GF-D8 (cell line): ENCODE data around the gene PTPRE.
A peak's percentile ranks its signal among the peaks of the same experiment; 100 is the strongest.

Experiments
- DNase-seq: peaks from one replicate; lab custom pipeline; 2025; lab: John Stamatoyannopoulos, UW

PTPRE gene, protein sequence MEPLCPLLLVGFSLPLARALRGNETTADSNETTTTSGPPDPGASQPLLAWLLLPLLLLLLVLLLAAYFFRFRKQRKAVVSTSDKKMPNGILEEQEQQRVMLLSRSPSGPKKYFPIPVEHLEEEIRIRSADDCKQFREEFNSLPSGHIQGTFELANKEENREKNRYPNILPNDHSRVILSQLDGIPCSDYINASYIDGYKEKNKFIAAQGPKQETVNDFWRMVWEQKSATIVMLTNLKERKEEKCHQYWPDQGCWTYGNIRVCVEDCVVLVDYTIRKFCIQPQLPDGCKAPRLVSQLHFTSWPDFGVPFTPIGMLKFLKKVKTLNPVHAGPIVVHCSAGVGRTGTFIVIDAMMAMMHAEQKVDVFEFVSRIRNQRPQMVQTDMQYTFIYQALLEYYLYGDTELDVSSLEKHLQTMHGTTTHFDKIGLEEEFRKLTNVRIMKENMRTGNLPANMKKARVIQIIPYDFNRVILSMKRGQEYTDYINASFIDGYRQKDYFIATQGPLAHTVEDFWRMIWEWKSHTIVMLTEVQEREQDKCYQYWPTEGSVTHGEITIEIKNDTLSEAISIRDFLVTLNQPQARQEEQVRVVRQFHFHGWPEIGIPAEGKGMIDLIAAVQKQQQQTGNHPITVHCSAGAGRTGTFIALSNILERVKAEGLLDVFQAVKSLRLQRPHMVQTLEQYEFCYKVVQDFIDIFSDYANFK

DNA sequence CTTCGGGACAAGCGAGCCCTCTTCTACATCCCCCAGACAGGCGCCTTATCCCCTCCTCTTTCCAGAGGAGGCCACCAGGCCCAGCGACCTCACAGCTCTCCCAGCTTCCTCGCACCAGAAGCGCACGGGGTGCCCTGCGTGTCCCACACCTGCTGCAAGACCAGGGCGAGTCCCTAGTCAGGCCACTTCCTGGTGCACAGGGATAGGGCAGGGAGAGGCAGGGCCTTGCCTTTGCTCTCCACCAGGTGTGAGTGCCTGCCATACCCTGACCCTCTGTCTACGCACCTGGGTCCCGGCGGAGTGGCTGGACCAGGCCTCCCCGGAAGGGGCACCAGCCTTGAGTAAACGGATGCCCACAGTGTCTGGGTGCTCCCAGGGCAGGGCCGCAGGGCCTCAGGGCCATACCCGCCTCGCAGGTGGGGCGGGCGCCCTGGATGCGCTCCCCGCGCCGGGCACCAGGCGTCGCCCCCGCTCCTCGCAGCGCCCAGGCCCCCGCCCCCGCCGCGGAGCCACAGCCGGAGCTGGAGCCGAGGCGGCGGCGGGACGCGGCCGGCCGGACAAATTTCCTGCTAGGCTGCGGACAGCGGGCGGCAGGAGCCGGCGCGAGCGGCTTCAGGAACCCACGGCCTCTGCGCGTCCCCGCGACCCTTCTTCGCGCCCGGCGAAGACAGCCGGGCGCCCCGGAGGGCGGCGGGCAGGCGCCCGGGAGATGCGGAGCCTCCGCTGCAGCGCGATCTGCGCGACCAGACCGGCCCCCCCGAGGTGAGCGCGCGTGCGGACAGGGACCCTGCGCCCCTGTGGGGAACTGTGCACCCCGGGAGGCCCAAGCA is at the start of gene PTPRE:
PTPRE (plus strand) TSS at position 556 of the 830 bp plus-strand sequence. CDS start 133,779 bp downstream, outside the sequence.
- no peak for DNase-seq

DNA sequence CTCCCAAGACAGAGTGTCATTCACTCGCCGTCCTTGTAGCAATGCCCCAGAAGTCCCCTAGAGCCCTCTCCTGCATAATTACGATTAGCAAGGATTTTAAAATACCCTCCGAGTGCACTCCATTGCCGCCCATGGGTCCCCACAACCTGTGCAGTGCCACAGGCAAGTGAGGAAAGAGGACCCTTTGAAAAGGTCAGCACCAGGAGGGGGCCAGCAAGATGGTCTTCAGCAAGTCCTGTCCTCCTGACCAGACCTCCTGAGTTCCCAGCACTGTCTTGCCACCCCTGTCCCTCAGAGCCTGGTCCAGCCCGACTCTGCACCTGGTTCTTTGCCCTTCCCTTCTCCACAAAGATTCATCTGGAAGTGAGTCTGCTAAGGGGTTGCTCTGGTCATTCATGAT is 46.3 kb upstream of the PTPRE start:
- no peak for DNase-seq

DNA sequence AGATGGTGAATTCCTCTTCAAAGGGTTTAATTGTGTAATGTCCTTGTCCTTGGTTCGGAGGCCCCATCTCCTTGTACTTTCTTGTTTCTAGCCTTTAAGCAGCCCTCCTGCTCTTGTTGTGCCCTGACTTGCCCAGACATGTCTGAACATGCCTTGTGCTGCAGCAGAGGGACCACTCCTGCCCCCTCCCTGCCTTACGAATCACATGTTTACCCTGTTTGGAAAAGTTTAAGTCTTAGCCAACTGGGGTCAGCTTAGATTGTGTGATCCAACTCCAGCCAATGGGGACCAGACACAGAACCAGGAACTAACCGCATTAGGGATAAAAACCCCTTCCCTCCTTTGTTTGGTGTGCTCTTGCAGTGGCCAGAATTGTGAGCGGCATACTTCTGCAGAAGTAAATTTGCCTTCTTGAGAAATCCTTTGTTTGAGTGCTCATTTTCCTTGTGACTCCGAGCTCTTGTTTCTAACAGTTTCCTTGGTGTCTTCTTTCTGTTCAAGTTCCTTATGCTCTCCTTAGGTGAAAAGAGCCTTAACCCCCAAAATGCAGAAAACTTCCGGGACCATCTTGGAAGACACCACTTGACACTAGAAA is 43.6 kb upstream of the PTPRE start:
- DNase-seq, result no peak

DNA sequence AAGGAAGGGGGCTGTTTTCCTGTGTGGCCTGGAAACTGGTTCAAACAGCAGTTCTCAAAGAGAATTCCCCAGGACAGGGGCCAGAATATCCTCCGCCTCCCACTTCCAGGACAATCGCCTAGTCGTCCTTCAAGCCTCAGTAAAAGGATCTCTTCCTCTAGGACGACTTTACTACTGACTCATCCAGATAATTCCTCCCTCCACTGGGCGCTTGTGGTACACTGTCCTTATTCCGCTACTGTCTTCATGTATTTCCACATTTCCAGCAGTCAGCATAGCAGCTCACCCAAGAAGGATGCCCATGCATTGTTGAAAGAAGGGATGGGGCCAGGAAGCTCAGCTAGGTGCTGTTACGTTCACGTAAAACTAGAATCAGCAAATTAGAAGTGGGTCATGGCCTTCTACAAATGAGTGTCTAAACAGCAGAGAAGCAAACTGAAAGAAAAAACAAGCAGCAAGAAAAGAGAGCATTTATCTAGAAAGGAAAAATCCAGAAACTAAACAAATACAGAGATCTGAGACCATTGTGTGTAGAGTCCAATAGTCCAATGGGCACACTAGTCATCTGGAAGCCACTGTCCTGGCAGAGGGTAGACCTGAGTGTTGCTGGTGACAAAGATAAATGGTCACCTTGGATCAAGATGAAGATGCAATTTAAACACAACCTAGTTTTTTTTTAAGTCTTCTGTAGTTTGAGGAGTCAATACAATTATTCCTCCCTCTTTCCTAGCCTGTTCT is 40.5 kb upstream of the PTPRE start:
- DNase-seq, result no peak

DNA sequence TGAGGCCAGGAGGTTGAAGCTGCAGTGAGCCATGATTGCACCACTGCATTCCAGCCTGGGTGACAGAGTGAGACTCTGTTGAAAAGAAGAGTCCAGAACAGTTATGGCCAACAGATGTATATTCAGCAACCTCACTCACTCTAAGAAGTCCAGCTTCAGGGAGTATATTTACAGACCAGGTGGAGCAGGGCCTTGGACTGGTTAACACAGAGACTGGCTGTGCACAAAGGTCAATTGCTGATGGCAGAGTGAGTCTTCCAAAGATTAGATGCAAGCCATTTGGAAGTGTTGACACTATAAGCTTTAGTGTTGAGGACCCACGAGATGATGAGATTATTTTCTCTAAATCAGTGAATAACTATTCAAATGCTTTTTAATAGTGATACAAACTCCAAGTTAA is 39.1 kb upstream of the PTPRE start:
- no peak for DNase-seq

DNA sequence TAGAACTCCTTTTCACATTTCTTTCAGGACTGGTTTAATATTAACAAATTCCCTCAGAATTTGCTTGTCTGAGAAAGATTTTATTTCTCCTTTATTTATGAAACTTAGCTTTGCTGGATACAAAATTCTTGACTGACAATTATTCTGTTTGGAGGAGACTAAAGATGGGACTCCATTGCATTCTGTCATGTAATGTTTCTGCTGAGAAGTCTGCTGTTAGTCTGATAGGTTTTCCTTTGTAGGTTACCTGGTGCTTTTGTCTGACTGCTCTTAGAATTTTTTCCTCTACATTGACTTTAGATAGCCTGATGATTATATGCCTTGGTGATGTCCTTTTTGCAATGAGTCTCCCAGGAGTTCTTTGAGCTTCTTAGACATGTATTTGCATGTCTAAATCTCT is 37.6 kb upstream of the PTPRE start:
- no peak for DNase-seq

DNA sequence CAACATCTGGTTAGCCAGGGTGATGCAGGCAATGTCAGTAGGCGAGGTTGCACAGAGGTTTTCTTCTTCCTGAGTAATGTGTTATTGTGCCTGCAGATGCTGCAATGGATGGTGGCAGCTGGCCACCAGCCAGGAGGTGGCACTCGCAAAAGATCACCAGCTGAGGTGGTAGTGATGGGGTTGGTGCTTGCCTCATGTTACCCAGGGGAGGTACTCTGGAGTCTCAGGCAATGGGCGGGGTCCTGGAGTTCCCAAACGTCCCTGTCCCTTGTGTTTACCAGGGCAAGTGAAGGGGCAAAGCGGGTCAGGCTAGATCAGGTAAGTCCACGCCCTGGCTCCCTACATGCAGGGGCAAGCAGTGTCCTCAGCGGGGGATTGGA is 35.3 kb upstream of the PTPRE start:
- no peak for DNase-seq

DNA sequence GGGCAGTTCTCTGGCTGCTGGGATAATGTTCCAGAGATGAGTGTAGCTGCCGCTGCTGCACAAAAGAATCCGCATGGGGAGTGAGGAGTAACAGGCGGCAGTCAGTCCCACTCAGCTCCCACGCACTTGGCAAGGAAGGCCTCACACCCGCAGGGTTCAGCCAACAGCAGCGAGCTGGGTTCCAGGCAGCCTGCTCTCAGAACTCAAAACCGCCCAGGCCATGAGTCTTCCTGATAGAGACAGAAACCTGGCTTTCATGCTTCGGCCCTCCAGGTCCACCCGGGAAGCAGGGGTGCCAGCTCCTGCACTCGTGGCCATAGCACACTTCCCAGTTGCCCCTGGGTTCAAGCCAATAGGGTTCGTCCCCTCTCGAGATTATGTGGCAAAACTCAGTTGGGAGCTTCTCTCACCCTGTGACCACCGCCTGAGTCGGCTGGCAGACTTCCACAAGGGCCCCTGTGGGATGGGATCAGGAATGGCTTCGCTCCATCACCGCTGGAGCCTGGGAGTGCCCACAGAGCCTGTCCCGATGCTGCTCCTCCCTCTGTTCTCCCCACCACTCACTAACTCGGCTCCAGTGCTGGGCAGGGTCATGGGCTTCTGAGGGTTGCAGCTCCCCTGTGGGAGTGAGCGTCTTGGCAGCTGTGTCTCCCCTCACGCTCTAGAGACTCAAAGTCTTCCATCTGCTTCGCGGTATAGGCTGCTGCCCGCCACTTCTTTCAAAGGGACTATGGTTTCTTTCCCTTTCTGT is 34.7 kb upstream of the PTPRE start:
- no peak for DNase-seq

DNA sequence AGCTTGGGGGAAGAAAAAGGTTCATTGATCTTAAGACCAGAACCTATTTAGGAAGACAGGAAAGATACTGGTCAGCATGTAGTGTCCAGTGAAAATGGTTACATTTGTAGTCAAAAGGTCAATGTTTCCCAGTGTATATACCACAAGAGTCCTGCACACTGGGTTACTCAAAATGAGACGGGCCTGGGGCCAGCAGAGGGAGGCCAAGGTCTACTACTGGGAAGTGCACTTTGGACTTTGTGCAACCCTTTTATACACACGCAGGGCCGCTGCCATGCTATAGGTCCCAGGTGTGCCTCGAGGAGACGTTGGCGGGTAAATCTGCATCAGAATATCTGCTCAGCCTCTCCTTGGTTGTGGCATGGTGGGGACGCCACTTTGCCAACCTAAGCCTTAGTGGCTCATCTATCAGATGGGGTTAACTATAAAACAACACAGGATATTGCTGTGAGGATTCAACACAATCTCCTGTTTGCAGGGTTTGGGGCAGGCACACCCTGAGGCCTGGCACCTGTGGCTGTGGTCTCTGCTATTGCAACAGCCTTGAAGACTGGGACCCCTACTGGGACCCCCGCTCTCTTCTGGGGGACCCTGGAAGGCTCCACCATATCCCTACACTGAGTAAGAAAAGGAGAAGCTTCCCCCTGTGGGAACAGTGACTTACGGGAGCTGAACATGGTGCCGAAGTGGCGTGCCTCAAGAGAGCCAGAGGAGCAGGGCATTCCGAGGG is 33.9 kb upstream of the PTPRE start:
- DNase-seq, result no peak

DNA sequence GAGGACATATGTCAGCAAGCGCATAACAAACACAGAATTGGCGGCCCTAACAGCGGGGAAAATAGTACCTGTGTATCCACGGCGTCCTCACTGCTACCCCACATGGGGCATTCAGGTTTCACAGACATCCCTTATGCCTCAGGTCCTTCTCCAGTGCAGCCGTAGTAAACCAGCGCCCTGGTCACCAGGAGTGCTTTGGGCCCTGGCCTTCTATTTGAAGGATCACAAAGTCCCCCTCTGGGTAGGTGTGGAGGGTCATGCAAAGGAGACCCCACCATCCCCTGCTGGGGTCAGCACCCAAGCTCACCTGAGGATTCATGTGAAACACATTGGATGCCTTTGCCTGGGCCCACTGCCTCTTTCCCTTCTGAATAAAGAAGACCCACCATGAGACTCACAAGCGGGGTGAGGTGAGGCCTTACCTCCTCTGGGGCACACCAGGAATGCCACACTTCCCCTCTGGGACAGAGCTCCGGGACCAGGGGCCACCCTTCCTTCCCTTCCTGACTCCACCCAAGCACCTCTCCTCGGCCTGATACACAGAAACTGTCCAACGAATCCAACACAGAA is 32.9 kb upstream of the PTPRE start:
- no peak for DNase-seq

DNA sequence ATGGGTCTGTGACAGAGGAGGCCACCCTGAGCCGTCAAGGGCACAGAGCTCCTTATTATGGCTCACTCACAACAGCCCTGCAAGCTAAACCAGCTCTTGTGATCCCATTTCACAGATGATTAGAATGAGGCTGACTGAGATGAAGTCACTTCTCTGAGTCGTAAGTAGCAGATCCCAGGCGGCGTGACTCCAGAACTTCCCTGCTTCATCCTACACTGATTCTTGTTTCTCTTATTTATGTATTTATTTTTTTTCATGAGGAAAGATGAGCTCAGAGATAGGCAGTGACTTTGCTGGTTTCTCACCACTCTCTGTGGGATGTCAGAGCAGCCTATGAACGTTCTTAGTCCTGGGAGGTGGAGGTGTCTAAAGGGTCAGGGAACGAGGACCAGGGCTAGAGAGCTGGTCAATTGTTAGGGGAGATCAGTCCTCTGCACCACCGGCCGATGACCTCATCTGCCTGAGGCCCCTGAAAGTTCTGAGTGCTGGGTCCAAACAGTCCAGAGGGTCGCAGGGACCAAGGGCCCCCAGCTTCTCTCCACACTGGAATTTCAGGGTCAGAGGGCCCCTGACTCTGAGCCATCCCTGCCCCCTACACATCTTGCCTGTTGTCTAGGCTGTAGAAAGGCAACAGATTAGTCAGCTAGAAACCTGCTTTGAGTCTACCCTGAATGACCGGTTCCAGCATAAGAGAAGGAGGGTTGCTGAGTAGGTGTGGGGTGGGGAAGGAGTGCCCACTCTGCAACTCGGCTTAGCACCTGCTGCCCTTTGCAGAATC is 32.0 kb upstream of the PTPRE start:
- no peak for DNase-seq

DNA sequence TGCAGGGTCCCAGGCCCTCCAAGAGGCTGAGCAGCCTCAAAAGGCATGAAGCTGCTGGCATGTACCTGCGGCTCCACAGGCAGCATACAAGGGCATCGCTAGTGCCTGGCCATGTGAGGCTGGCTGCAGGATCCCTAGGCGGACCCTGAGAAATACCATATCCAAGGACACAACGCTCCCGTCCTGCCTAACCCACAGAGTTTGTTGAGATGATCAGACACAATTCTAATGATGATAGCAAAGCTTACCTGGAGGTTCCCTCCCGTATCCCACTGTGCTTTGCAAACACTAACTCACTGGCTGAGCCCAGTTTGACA is 31.5 kb upstream of the PTPRE start:
- DNase-seq, result no peak

DNA sequence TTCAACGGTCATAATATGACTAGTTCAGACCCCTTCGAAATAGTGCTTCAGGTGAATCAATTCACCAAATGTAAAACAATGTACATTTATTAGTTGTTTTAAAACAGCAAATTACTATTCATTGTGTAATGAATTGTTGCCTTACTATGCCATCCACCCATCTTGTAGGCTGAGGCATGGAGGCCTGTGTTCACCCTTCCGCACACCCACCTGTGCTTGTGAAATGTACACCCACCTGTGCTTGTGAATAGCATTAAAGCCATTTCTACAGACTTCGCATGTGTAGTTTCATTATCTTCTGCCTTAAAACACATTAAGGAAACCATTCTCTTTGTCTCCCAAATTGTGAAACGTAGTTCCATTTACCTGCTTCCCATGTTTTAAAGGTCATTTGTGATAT is 31.0 kb upstream of the PTPRE start:
- no peak for DNase-seq

DNA sequence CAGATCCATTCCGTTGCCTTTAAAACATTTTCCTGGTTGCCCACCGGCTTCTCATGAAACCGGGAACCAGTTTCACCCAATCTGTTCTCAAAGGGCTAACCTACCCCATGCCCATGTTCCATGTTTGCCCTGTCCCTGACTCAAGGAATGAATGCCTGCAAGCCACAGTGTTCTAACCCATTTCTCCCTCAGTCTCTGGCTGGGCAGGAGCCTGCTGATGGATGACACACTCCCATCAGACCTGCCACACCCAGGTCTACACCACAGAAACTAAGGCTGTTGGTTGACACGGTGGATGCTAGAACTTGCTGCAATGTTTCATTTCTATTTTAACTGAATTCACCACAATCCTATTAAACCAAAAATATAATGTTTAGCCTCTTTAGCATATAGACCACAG is 29.8 kb upstream of the PTPRE start:
- no peak for DNase-seq

DNA sequence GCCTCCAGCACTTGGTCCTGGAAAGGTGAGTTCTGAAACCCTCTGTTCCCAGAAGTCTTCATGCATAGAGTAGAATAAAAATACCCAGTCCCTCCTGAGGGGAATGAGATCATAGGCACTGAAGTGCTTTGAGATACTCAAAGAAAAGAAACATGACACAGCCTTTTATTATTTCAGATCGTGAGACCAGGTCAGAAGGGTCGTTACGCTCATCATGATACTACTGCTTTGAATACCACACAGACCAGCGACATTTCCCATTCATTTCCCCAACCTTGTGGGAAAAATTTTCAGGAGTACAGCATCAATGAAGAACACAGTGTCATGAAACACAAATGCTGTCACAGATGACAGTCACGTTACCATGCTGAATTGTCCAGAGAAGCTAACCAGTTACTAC is 29.2 kb upstream of the PTPRE start:
- DNase-seq, result no peak

DNA sequence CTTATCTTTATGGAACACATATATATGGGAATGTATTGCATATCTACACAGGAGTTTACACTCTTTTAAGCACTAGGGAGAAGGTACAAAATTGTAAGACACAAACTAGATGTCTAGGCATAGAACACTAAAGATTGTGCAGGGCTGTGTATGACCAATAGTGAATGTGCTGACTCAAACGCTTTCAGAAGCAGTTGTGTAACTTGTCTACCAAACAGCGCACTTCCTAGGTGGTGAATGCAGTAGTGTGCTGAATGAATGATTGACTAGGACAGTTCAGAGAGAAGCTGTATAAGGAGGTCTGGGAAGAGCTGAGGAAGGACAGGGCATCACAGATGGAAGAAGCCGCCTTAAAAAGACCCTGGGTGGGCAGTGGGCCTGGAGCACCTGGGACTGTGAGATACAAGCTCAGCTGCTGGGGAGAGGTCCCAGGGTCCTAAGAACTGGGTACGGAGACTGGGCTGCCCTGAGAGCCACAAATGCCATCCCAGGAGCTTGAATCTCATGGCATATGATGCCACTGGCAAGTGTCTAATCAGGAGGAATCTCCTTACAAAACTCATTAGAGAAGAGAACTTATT is 28.3 kb upstream of the PTPRE start:
- DNase-seq, result no peak

DNA sequence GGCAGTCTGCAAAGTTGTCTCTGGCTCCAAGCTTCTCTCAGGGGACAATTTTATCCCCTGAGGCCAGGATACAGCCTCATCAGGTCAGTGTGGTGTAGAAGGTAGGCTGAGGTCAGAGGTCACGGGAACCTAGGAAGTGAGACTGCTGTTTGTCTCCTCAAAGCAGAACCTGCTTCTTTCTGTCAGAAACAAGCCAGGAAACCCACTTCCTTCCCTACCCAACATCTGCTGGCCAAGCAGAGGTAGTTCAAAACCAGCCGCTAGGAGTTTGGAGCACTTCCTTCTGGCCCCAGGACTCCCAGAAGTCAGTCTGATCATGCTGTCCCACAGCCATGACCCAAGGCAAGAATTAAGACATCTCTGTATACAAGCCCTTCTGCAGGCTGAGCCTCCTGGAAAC is 26.3 kb upstream of the PTPRE start:
- DNase-seq, result peak; percentile 75

DNA sequence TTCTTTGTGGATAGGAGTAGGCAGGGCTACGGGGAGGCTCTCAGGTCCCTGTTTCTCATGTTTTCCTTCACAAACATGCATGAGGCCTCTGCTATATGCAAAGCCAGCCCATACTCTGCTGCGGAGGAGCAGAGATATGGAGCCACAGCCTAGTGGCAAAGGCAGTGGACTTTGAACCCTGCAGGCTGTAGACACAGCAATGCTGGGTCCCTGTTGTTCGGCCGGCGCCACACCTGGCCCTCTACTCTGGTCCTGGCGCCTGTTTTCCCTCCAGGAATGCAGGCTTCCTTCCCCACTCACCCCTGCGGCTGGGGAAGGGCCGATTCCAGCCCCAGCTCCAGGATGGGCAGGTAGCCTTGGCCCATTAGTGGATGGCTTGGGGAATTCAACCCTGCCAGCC is 25.6 kb upstream of the PTPRE start:
- no peak for DNase-seq

DNA sequence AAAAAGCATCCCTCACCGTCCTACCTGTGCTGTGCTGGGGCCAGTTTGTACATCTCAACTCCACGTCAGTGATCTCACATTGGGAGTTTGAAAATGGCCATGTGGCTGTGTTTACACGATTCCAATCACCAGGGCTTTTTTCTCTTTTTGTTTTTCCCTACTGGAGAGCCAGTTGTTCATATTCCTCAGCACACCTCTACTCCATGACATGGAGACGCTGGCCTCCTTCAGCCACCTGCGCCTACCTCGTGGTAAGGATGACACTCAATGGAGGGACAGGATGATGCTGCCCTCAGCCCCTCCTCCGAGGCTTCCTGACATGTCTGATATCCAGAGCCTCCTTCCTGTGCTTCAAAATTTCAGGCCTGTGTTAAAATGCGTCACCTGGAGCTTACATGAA is 24.5 kb upstream of the PTPRE start:
- DNase-seq, result no peak
